Measurements from ENCODE around the gene MBD3L5.

Gene MBD3L5

GRCh38 chr19:6995054-6995453 lies 35.3 kb upstream of the MBD3L5 start:
- Histone ChIP-seq H2AFZ (ENCODE audit: low read depth, low read length) (no peak overlapping the region), H3K4me3 (ENCODE audit: low read length) (no peak overlapping the region), H3K9me3 (ENCODE audit: insufficient read depth, low read length) (no peaks in the 10 kb centered on the region), H3K4me2 (ENCODE audit: low read length) (no peak overlapping the region), H3K27me3 (ENCODE audit: low read depth, low read length) (peaks cover 3% of the 10 kb centered on the region; the same call in 1 of the 2 replicates), H3K9ac (ENCODE audit: low read length) (no peak overlapping the region), H3K4me1 (ENCODE audit: low read length) (no peaks in the 10 kb centered on the region), H3K79me2 (ENCODE audit: low read length) (no peaks in the 10 kb centered on the region), H3K27ac (ENCODE audit: low read length) (no peak overlapping the region), H4K20me1 (ENCODE audit: insufficient read depth, low read length) (no peaks in the 10 kb centered on the region), H3K36me3 (replicated peaks; ENCODE audit: low read depth, low read length) (no peaks in the 10 kb centered on the region)
- no peak for TF ChIP-seq CTCF (IDR thresholded peaks at IDR 0.05; ENCODE audit: low read depth, low read length)
- TF ChIP-seq EZH2phosphoT487 (IDR thresholded peaks at IDR 0.05; ENCODE audit: low read depth) = no peak

- TF ChIP-seq EZH2phosphoT487 (IDR thresholded peaks at IDR 0.05; ENCODE audit: low read depth) (no peak), CTCF (IDR thresholded peaks at IDR 0.05; ENCODE audit: low read depth, low read length) (no peak)
- Histone ChIP-seq H3K4me1 (ENCODE audit: low read length) (peaks cover 6% of the 10 kb centered on the region; the same call in 1 of the 2 replicates), H3K27me3 (ENCODE audit: low read depth, low read length) (peaks cover 14% of the 10 kb centered on the region), H3K9me3 (ENCODE audit: insufficient read depth, low read length) (no peaks in the 10 kb centered on the region), H3K4me3 (ENCODE audit: low read length) (no peak overlapping the region), H3K36me3 (replicated peaks; ENCODE audit: low read depth, low read length) (no peaks in the 10 kb centered on the region), H3K4me2 (ENCODE audit: low read length) (no peak overlapping the region), H3K27ac (ENCODE audit: low read length) (no peak overlapping the region), H3K9ac (ENCODE audit: low read length) (no peak overlapping the region), H4K20me1 (ENCODE audit: insufficient read depth, low read length) (no peaks in the 10 kb centered on the region), H3K79me2 (ENCODE audit: low read length) (no peaks in the 10 kb centered on the region), H2AFZ (ENCODE audit: low read depth, low read length) (no peak overlapping the region)
Observed at GRCh38 chr19:6996810-6997209, 33.6 kb upstream of the MBD3L5 start.

- Histone ChIP-seq H2AFZ (ENCODE audit: low read depth, low read length) (no peak overlapping the region), H3K9me3 (ENCODE audit: insufficient read depth, low read length) (no peaks in the 10 kb centered on the region), H3K9ac (ENCODE audit: low read length) (no peak overlapping the region), H4K20me1 (ENCODE audit: insufficient read depth, low read length) (no peaks in the 10 kb centered on the region), H3K36me3 (replicated peaks; ENCODE audit: low read depth, low read length) (no peaks in the 10 kb centered on the region), H3K4me3 (ENCODE audit: low read length) (no peak overlapping the region), H3K27ac (ENCODE audit: low read length) (no peak overlapping the region), H3K4me2 (ENCODE audit: low read length) (no peak overlapping the region), H3K4me1 (ENCODE audit: low read length) (peaks cover 6% of the 10 kb centered on the region; the same call in 1 of the 2 replicates), H3K27me3 (ENCODE audit: low read depth, low read length) (peaks cover 14% of the 10 kb centered on the region), H3K79me2 (ENCODE audit: low read length) (no peaks in the 10 kb centered on the region)
- TF ChIP-seq CTCF (IDR thresholded peaks at IDR 0.05; ENCODE audit: low read depth, low read length) = no peak
- no peak for TF ChIP-seq EZH2phosphoT487 (IDR thresholded peaks at IDR 0.05; ENCODE audit: low read depth)
Observed at GRCh38 chr19:6997679-6998445, 32.5 kb upstream of the MBD3L5 start.

GRCh38 chr19:6999933-7000332 lies 30.4 kb upstream of the MBD3L5 start:
- Histone ChIP-seq H3K27ac (ENCODE audit: low read length) (no peak overlapping the region), H3K4me3 (ENCODE audit: low read length) (no peak overlapping the region), H3K79me2 (ENCODE audit: low read length) (no peaks in the 10 kb centered on the region), H3K9ac (ENCODE audit: low read length) (no peak overlapping the region), H2AFZ (ENCODE audit: low read depth, low read length) (no peak overlapping the region), H3K9me3 (ENCODE audit: insufficient read depth, low read length) (no peaks in the 10 kb centered on the region), H3K4me1 (ENCODE audit: low read length) (peaks cover 6% of the 10 kb centered on the region; the same call in 1 of the 2 replicates), H3K4me2 (ENCODE audit: low read length) (no peak overlapping the region), H3K36me3 (replicated peaks; ENCODE audit: low read depth, low read length) (no peaks in the 10 kb centered on the region), H3K27me3 (ENCODE audit: low read depth, low read length) (peaks cover 14% of the 10 kb centered on the region), H4K20me1 (ENCODE audit: insufficient read depth, low read length) (no peaks in the 10 kb centered on the region)
- TF ChIP-seq CTCF (IDR thresholded peaks at IDR 0.05; ENCODE audit: low read depth, low read length) = no peak
- no peak for TF ChIP-seq EZH2phosphoT487 (IDR thresholded peaks at IDR 0.05; ENCODE audit: low read depth)

Measured in OCI-LY3 (cell line).